Measurements from ENCODE around the gene AIG1.

AIG1 gene

GRCh38 chr6:143098054-143098671 is 37.5 kb downstream of the AIG1 start:
- no peak for DNase-seq

- no peak for DNase-seq
These were observed 39.0 kb downstream of the AIG1 start for GRCh38 chr6:143099647-143100046.

- DNase-seq, result no peak
These were observed 39.7 kb downstream of the AIG1 start for GRCh38 chr6:143100429-143100828.

- DNase-seq, result no peak
These were observed 43.2 kb downstream of the AIG1 start for GRCh38 chr6:143103916-143104315.

- DNase-seq, result no peak
These were observed 46.8 kb downstream of the AIG1 start for GRCh38 chr6:143107440-143107839.

- DNase-seq, result no peak
These were observed 47.4 kb downstream of the AIG1 start for GRCh38 chr6:143107911-143108761.

- DNase-seq, result no peak
These were observed 48.5 kb downstream of the AIG1 start for GRCh38 chr6:143109196-143109595.

GRCh38 chr6:143110572-143110971 is 49.9 kb downstream of the AIG1 start:
- DNase-seq, result no peak

GRCh38 chr6:143110996-143111395 is 50.3 kb downstream of the AIG1 start:
- DNase-seq, result no peak

GRCh38 chr6:143111443-143111842 is 50.8 kb downstream of the AIG1 start:
- no peak for DNase-seq

GRCh38 chr6:143112084-143112768 is 51.5 kb downstream of the AIG1 start:
- DNase-seq, result no peak

- DNase-seq, result no peak
These were observed 52.1 kb downstream of the AIG1 start for GRCh38 chr6:143112837-143113236.

- no peak for DNase-seq
These were observed 55.0 kb downstream of the AIG1 start for GRCh38 chr6:143115728-143116127.

GRCh38 chr6:143117108-143117507 is 56.4 kb downstream of the AIG1 start:
- DNase-seq, result no peak

- no peak for DNase-seq
These were observed 58.6 kb downstream of the AIG1 start for GRCh38 chr6:143119260-143119659.

GRCh38 chr6:143123081-143123480 is 62.4 kb downstream of the AIG1 start:
- DNase-seq, result no peak

- DNase-seq, result no peak
These were observed 63.3 kb downstream of the AIG1 start for GRCh38 chr6:143123941-143124340.

- DNase-seq, result no peak
These were observed 64.8 kb downstream of the AIG1 start for GRCh38 chr6:143125455-143125854.

- DNase-seq, result no peak
These were observed 65.3 kb downstream of the AIG1 start for GRCh38 chr6:143125864-143126573.

GRCh38 chr6:143126574-143126941 is 65.9 kb downstream of the AIG1 start:
- DNase-seq, result no peak

GRCh38 chr6:143127941-143128680 is 67.4 kb downstream of the AIG1 start:
- DNase-seq, result no peak

- DNase-seq, result no peak
These were observed 68.0 kb downstream of the AIG1 start for GRCh38 chr6:143128681-143129015.

- no peak for DNase-seq
These were observed 70.2 kb downstream of the AIG1 start for GRCh38 chr6:143130928-143131327.
